ENCODE data around the gene ZBTB7C. TPM values are rescaled to one million over a fixed set of nuclear protein-coding genes. Genes with fewer than 3 reads are reported as not detected.

Gene ZBTB7C
- total and polyA plus RNA-seq, 10 of the 15 experiments (the other 5 are each of a cell fraction or from before 2014, with no cell fraction given), result under 0.01 to 0.08 (median 0.01) TPM; not detected in 7

DNA sequence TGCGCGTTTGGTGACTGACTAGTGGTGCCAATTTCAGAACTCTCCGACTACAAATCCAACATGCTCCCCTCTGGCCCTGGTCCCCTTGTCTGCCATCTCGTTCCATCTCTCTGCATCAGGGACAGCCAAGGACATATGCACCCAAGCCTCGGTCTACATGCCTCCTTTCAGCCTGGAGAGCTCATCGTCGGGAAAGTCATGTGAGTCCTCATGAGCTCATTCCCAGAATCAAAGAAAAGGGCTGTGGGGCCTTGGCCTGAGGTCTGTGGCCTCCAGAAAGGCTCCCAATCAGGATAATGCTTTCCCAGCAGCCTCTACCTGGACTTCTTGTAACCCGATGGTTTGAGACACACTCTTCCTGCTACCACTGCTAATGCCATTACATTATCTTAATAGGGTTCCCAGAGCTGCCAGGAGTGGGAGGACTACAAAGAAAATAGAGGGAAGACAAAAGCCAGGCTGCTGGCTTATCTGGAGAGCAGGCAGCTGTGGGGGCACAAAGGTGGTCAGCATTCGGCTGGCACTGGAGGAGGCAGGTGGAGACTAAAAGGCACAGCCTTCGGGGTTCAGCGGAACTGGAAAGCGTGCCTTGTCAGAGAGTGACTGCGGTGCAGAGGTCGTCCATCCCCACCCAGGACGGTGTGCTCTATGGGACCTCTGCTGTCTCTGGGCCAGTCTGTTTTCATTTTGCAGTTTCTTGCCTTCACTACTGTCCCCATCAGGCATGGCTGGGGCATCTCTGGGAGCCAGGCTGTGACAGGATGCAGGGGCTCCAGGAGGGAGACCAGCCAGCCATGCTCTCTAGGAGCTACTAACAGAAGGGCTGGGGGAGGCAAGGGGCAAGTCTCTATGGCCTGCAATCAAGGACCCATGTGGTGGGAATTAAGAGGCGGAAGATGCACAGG is 374.3 kb downstream of the ZBTB7C start:
- DNase-seq (ENCODE audit: low read depth, low spot score) (no peak), FAIRE-seq (no peak), ATAC-seq (no peak)
- Histone ChIP-seq H3K4me3 (no peak overlapping the region), H3K9me3 (replicated peaks; ENCODE audit: control insufficient read depth, insufficient read depth, low read length) (no peaks in the 10 kb centered on the region), H3K36me3 (ENCODE audit: control insufficient read depth in 2 of 2, insufficient read depth in 2 of 2, low read length in 1 of 2) (no peaks in the 10 kb centered on the region), H3K79me2 (ENCODE audit: control insufficient read depth, insufficient read depth, low read length) (no peaks in the 10 kb centered on the region), H2AFZ (ENCODE audit: control insufficient read depth, low read depth, low read length) (no peak overlapping the region), H3K4me1 (ENCODE audit: control insufficient read depth, insufficient read depth, low read length) (no peaks in the 10 kb centered on the region), H3K27ac (ENCODE audit: control insufficient read depth, insufficient read depth) (no peak overlapping the region), H3K4me2 (ENCODE audit: control insufficient read depth, insufficient read depth) (no peak overlapping the region), H4K20me1 (ENCODE audit: control insufficient read depth, insufficient read depth) (no peaks in the 10 kb centered on the region), H3K9ac (ENCODE audit: control insufficient read depth, insufficient read depth, low read length) (no peak overlapping the region), H3K27me3 (replicated peaks in 1 of 2; ENCODE audit: control insufficient read depth in 2 of 2, insufficient read depth in 2 of 2, low read length in 1 of 2) (peaks cover 0 to 3% of the 10 kb centered on the region in 2 experiments; a peak in 2 of 4 replicates)
- CTCF ChIA-PET, result no interaction called here
- SMC1A ChIA-PET (ENCODE audit: uncharacterized antibody, unreplicated experiment), result no interaction called here
- intact Hi-C loops (cut with micrococcal nuclease; ENCODE audit: unreplicated experiment) (no loop called here), in situ Hi-C loops (cut with MboI) (no loop called here)
- POLR2A ChIA-PET, result no interaction called here
- RAD21 ChIA-PET (ENCODE audit: unreplicated experiment), result no interaction called here
- no TSS peak for BruUV-seq (replicated peaks)
- 45% methylated on average over 16 of the region's 16 CpGs for WGBS (ENCODE audit: insufficient coverage, insufficient replicate concordance, low lambda C conversion rate, missing lambda C conversion rate)
- TF ChIP-seq, protein P1, sequence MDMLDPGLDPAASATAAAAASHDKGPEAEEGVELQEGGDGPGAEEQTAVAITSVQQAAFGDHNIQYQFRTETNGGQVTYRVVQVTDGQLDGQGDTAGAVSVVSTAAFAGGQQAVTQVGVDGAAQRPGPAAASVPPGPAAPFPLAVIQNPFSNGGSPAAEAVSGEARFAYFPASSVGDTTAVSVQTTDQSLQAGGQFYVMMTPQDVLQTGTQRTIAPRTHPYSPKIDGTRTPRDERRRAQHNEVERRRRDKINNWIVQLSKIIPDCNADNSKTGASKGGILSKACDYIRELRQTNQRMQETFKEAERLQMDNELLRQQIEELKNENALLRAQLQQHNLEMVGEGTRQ (IDR thresholded peaks at IDR 0.05; ENCODE audit: borderline replicate concordance, low read depth, low read length), result no peak
- TF ChIP-seq EP300 (IDR thresholded peaks at IDR 0.05; ENCODE audit: borderline replicate concordance in 1 of 2, control insufficient read depth in 1 of 2, low read depth in 2 of 2, low read length in 2 of 2) (no peak), TAF1 (IDR thresholded peaks at IDR 0.05; ENCODE audit: borderline replicate concordance, low read depth, low read length) (no peak), HDAC6 (IDR thresholded peaks at IDR 0.05; ENCODE audit: unreplicated experiment) (no peak), ZSCAN29 (IDR thresholded peaks at IDR 0.05) (no peak), SMAD1 (IDR thresholded peaks at IDR 0.05; ENCODE audit: low read depth, partially characterized antibody) (no peak), IRF4 (IDR thresholded peaks at IDR 0.05; ENCODE audit: low read depth, low read length) (no peak), CHD4 (IDR thresholded peaks at IDR 0.05) (no peak), KAT2A (conservative IDR thresholded peaks at IDR 0.05; ENCODE audit: control insufficient read depth, low read depth, low read length) (no peak)
- TF ChIP-seq, protein P2, sequence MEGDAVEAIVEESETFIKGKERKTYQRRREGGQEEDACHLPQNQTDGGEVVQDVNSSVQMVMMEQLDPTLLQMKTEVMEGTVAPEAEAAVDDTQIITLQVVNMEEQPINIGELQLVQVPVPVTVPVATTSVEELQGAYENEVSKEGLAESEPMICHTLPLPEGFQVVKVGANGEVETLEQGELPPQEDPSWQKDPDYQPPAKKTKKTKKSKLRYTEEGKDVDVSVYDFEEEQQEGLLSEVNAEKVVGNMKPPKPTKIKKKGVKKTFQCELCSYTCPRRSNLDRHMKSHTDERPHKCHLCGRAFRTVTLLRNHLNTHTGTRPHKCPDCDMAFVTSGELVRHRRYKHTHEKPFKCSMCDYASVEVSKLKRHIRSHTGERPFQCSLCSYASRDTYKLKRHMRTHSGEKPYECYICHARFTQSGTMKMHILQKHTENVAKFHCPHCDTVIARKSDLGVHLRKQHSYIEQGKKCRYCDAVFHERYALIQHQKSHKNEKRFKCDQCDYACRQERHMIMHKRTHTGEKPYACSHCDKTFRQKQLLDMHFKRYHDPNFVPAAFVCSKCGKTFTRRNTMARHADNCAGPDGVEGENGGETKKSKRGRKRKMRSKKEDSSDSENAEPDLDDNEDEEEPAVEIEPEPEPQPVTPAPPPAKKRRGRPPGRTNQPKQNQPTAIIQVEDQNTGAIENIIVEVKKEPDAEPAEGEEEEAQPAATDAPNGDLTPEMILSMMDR (IDR thresholded peaks at IDR 0.05 in 2 of 3, conservative IDR thresholded peaks at IDR 0.05 in 1 of 3; ENCODE audit: control insufficient read depth in 2 of 3, extremely low read depth in 1 of 3, insufficient read depth in 1 of 3, low read depth in 3 of 3, low read length in 3 of 3), result no peak
- TF ChIP-seq, protein P3, sequence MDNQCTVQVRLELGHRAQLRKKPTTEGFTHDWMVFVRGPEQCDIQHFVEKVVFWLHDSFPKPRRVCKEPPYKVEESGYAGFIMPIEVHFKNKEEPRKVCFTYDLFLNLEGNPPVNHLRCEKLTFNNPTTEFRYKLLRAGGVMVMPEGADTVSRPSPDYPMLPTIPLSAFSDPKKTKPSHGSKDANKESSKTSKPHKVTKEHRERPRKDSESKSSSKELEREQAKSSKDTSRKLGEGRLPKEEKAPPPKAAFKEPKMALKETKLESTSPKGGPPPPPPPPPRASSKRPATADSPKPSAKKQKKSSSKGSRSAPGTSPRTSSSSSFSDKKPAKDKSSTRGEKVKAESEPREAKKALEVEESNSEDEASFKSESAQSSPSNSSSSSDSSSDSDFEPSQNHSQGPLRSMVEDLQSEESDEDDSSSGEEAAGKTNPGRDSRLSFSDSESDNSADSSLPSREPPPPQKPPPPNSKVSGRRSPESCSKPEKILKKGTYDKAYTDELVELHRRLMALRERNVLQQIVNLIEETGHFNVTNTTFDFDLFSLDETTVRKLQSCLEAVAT (IDR thresholded peaks at IDR 0.05), result no peak
- TF ChIP-seq, protein P4, sequence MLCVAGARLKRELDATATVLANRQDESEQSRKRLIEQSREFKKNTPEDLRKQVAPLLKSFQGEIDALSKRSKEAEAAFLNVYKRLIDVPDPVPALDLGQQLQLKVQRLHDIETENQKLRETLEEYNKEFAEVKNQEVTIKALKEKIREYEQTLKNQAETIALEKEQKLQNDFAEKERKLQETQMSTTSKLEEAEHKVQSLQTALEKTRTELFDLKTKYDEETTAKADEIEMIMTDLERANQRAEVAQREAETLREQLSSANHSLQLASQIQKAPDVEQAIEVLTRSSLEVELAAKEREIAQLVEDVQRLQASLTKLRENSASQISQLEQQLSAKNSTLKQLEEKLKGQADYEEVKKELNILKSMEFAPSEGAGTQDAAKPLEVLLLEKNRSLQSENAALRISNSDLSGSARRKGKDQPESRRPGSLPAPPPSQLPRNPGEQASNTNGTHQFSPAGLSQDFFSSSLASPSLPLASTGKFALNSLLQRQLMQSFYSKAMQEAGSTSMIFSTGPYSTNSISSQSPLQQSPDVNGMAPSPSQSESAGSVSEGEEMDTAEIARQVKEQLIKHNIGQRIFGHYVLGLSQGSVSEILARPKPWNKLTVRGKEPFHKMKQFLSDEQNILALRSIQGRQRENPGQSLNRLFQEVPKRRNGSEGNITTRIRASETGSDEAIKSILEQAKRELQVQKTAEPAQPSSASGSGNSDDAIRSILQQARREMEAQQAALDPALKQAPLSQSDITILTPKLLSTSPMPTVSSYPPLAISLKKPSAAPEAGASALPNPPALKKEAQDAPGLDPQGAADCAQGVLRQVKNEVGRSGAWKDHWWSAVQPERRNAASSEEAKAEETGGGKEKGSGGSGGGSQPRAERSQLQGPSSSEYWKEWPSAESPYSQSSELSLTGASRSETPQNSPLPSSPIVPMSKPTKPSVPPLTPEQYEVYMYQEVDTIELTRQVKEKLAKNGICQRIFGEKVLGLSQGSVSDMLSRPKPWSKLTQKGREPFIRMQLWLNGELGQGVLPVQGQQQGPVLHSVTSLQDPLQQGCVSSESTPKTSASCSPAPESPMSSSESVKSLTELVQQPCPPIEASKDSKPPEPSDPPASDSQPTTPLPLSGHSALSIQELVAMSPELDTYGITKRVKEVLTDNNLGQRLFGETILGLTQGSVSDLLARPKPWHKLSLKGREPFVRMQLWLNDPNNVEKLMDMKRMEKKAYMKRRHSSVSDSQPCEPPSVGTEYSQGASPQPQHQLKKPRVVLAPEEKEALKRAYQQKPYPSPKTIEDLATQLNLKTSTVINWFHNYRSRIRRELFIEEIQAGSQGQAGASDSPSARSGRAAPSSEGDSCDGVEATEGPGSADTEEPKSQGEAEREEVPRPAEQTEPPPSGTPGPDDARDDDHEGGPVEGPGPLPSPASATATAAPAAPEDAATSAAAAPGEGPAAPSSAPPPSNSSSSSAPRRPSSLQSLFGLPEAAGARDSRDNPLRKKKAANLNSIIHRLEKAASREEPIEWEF (IDR thresholded peaks at IDR 0.05; ENCODE audit: insufficient replicate concordance, low read depth, low read length), result no peak

All from GM12878 (cell line).